IMR-90 (cell line): ENCODE measurements around the gene TMPRSS5. TPM values are rescaled to one million over a fixed set of nuclear protein-coding genes. Genes with fewer than 3 reads are reported as not detected.

ENCODE experiments used
- ATAC-seq: fragments of 200-7000 bp; cut with Tn5 transposase; 2 replicates; pipeline ENCODE4 v1.9.1; 2020; ENCODE audit warnings: low read depth, mild to moderate bottlenecking, moderate library complexity
- BruUV-seq: library from RNA; stranded (reverse); fragments of 400-500 nt; replicated peaks from 2 replicates; lab custom pipeline; 2021; lab: Mats Ljungman, UMichigan
- CTCF ChIA-PET: fragments of 300-600 bp; formaldehyde crosslinking; extraction: SDS; loops from one replicate; lab custom pipeline; 2021; ENCODE audit warnings: antibody characterized with exemption; lab: Yijun Ruan, JAX
- POLR2A ChIA-PET: fragments of 300-600 bp; sonication (Branson Sonifier 250); formaldehyde crosslinking; loops from one replicate; lab custom pipeline; 2022; ENCODE audit warnings: antibody characterized with exemption; ENCODE audit not compliant: unreplicated experiment; lab: Charles Lee
- DNase-seq: peaks from one replicate; pipeline ENCODE4 v3.0.0; 2013
- H2AFZ ChIP-seq: replicated peaks from 2 replicates; pipeline ENCODE3; 2013; ENCODE audit warnings: low read length, mild to moderate bottlenecking; ENCODE audit not compliant: poor library complexity
- H2AK5ac ChIP-seq: 2 replicates; pipeline ENCODE4 v1.6.1; 2013; ENCODE audit warnings: low read depth, low read length, inconsistent platforms
- H2AK9ac ChIP-seq: replicated peaks from 2 replicates; pipeline ENCODE3; 2013; ENCODE audit warnings: mild to moderate bottlenecking, low read depth, low read length, moderate library complexity; ENCODE audit not compliant: poor library complexity
- H2BK120ac ChIP-seq: 2 replicates; pipeline ENCODE4 v1.6.1; 2013; ENCODE audit warnings: low read depth, low read length, inconsistent platforms
- H2BK15ac ChIP-seq: 3 replicates; pipeline ENCODE4 v1.6.1; 2013; ENCODE audit warnings: low read depth, low read length, inconsistent platforms
- H2BK20ac ChIP-seq: 2 replicates; pipeline ENCODE4 v1.6.1; 2013; ENCODE audit warnings: low read depth, mild to moderate bottlenecking, inconsistent platforms, low read length, moderate library complexity
- H2BK5ac ChIP-seq: 2 replicates; pipeline ENCODE4 v1.6.1; 2013; ENCODE audit warnings: mild to moderate bottlenecking, low read depth, low read length, inconsistent platforms; ENCODE audit not compliant: poor library complexity, severe bottlenecking
- H3K14ac ChIP-seq: replicated peaks from 2 replicates; pipeline ENCODE4 v1.6.1; 2013; ENCODE audit warnings: low read depth, low read length, inconsistent platforms
- H3K18ac ChIP-seq: 2 replicates; pipeline ENCODE4 v1.6.1; 2013; ENCODE audit warnings: low read depth, low read length, control low read depth
- H3K23ac ChIP-seq: 2 replicates; pipeline ENCODE4 v1.6.1; 2013; ENCODE audit warnings: low read depth, low read length, inconsistent platforms
- H3K27ac ChIP-seq: 2 replicates; pipeline ENCODE4 v1.5.1; 2013; ENCODE audit warnings: mild to moderate bottlenecking, control low read depth, low read length; ENCODE audit not compliant: insufficient read depth
- H3K27me3 ChIP-seq: 2 replicates; pipeline ENCODE4 v1.6.1; 2013; ENCODE audit warnings: low read length; ENCODE audit not compliant: control insufficient read depth, insufficient read depth
- H3K36me3 ChIP-seq: 2 replicates; pipeline ENCODE4 v1.6.1; 2013; ENCODE audit warnings: low read length, mixed read lengths; ENCODE audit not compliant: control insufficient read depth, insufficient read depth
- H3K4ac ChIP-seq: 2 replicates; pipeline ENCODE4 v1.6.1; 2013; ENCODE audit warnings: low read depth, low read length, inconsistent platforms
- H3K4me1 ChIP-seq: 2 replicates; pipeline ENCODE4 v1.6.1; 2013; ENCODE audit warnings: low read length, mixed read lengths; ENCODE audit not compliant: control insufficient read depth, insufficient read depth
- H3K4me2 ChIP-seq: 2 replicates; pipeline ENCODE4 v1.6.1; 2013; ENCODE audit warnings: low read depth, mild to moderate bottlenecking, control low read depth, low read length, moderate library complexity
- H3K4me3 ChIP-seq: 2 replicates; pipeline ENCODE4 v1.5.1; 2013; ENCODE audit warnings: low read depth, mild to moderate bottlenecking, control low read depth, low read length, moderate library complexity; ENCODE audit not compliant: insufficient read depth
- H3K56ac ChIP-seq: 2 replicates; pipeline ENCODE4 v1.6.1; 2013; ENCODE audit warnings: low read length, inconsistent platforms; ENCODE audit not compliant: insufficient read depth; ENCODE audit errors: extremely low read depth
- H3K79me1 ChIP-seq, 2 experiments: 2 replicates each; pipeline ENCODE4 v1.6.1; 2013; ENCODE audit warnings: low read length in 2 of 2, inconsistent platforms in 1 of 2, low read depth in 1 of 2
- H3K9ac ChIP-seq: 2 replicates; pipeline ENCODE4 v1.6.1; 2013; ENCODE audit warnings: low read depth, low read length, control low read depth
- H3K9me1 ChIP-seq: 2 replicates; pipeline ENCODE4 v1.6.1; 2013; ENCODE audit warnings: low read length, inconsistent platforms; ENCODE audit not compliant: insufficient read depth
- H3K9me3 ChIP-seq: 2 replicates; pipeline ENCODE4 v1.6.1; 2013; ENCODE audit warnings: low read length; ENCODE audit not compliant: control insufficient read depth, insufficient read depth
- H4K20me1 ChIP-seq: 2 replicates; pipeline ENCODE4 v1.6.1; 2013; ENCODE audit warnings: low read length, inconsistent platforms; ENCODE audit not compliant: insufficient read depth
- H4K5ac ChIP-seq: 2 replicates; pipeline ENCODE4 v1.6.1; 2013; ENCODE audit warnings: mild to moderate bottlenecking, low read depth, low read length, control low read depth
- H4K8ac ChIP-seq, 2 experiments: 2 replicates each; pipeline ENCODE4 v1.6.1; 2013; ENCODE audit warnings: low read depth in 2 of 2, low read length in 2 of 2, control low read depth in 1 of 2, inconsistent platforms in 1 of 2
- H4K91ac ChIP-seq: 2 replicates; pipeline ENCODE4 v1.6.1; 2013; ENCODE audit warnings: low read depth, low read length, inconsistent platforms; ENCODE audit not compliant: insufficient read depth
- BHLHE40 ChIP-seq: fragments of 150-350 bp; IDR thresholded peaks from 2 replicates; pipeline ENCODE4 v1.6.1; 2016; ENCODE audit warnings: mild to moderate bottlenecking, low read depth, low read length
- CEBPB ChIP-seq: IDR thresholded peaks from 2 replicates; pipeline ENCODE4 v1.6.1; 2012; ENCODE audit warnings: low read depth, low read length, improper control_type of control experiment
- CHD1 ChIP-seq: IDR thresholded peaks from 2 replicates; pipeline ENCODE4 v1.6.1; 2012; ENCODE audit warnings: low read depth, low read length, improper control_type of control experiment
- FOS ChIP-seq: fragments of 150-350 bp; IDR thresholded peaks from 2 replicates; pipeline ENCODE4 v1.6.1; 2016; ENCODE audit warnings: low read depth, low read length
- MAFK ChIP-seq: IDR thresholded peaks from 2 replicates; pipeline ENCODE4 v1.6.1; 2012; ENCODE audit warnings: low read depth, low read length, improper control_type of control experiment
- MAZ ChIP-seq: IDR thresholded peaks from 2 replicates; pipeline ENCODE4 v1.6.1; 2012; ENCODE audit warnings: low read depth, mild to moderate bottlenecking, low read length, improper control_type of control experiment, moderate library complexity, borderline replicate concordance
- MXI1 ChIP-seq: IDR thresholded peaks from 2 replicates; pipeline ENCODE4 v1.6.1; 2012; ENCODE audit warnings: low read depth, mild to moderate bottlenecking, low read length, moderate library complexity, borderline replicate concordance
- NFE2L2 ChIP-seq: fragments of 150-350 bp; IDR thresholded peaks from 2 replicates; pipeline ENCODE4 v1.6.1; 2016; ENCODE audit warnings: low read depth, mild to moderate bottlenecking, low read length
- POLR2A ChIP-seq: IDR thresholded peaks from 2 replicates; pipeline ENCODE4 v1.6.1; 2012; ENCODE audit warnings: mild to moderate bottlenecking, low read depth, low read length
- RAD21 ChIP-seq: IDR thresholded peaks from 2 replicates; pipeline ENCODE4 v1.6.1; 2012; ENCODE audit warnings: low read length, improper control_type of control experiment
- RCOR1 ChIP-seq: IDR thresholded peaks from 2 replicates; pipeline ENCODE4 v1.6.1; 2012; ENCODE audit warnings: mild to moderate bottlenecking, low read length, improper control_type of control experiment; ENCODE audit not compliant: insufficient replicate concordance
- RFX5 ChIP-seq: IDR thresholded peaks from 2 replicates; pipeline ENCODE4 v1.8.0; 2012; ENCODE audit warnings: low read depth, mild to moderate bottlenecking, low read length, moderate library complexity
- SMC3 ChIP-seq: fragments of 150-350 bp; IDR thresholded peaks from 2 replicates; pipeline ENCODE4 v1.6.1; 2016; ENCODE audit warnings: low read depth, mild to moderate bottlenecking, antibody characterized with exemption, low read length, moderate library complexity
- WGBS, 2 experiments: methylation state at CpG; one replicate each; pipeline versions ENCODE4 v1.1.5 to v1.1.7; 2013; ENCODE audit warnings: missing lambda C conversion rate in 2 of 2; ENCODE audit not compliant: insufficient read length in 1 of 2; ENCODE audit errors: extremely low coverage in 2 of 2; 5-methylcytosine and 5-hydroxymethylcytosine counted together
- dilution Hi-C: fragments of 300-500 bp; cut with HindIII; formaldehyde crosslinking; loops from one replicate; pipeline ENCODE4 v1.14.3; 2018; ENCODE audit warnings: low sequenced_read_pairs; ENCODE audit not compliant: unreplicated experiment
- in situ Hi-C: fragments of 300-500 bp; cut with MboI; formaldehyde crosslinking; loops from 3 replicates; pipeline ENCODE4 v1.14.3; 2019; ENCODE audit warnings: low sequenced_read_pairs, inconsistent platforms, mixed read lengths
- intact Hi-C: fragments of 100-400 bp; cut with micrococcal nuclease; formaldehyde crosslinking; loops from 2 replicates; pipeline ENCODE4 v1.10.0; 2022
- polyA plus RNA-seq, 3 experiments: library from polyadenylated mRNA; depleted of rRNA; stranded (reverse); fragments of >200 nt; gene quantifications; 2 replicates each; pipeline ENCODE4 v1.2.3, GENCODE V29; 2012; ENCODE audit warnings: low replicate concordance in 1 of 3
- total RNA-seq: library from RNA; depleted of rRNA; stranded (reverse); fragments of >200 nt; gene quantifications from 2 replicates; pipeline ENCODE4 v1.2.3, GENCODE V29; 2012
- TF ChIP-seq, protein P1 (sequence below): fragments of 150-350 bp; IDR thresholded peaks from 2 replicates; pipeline ENCODE4 v1.6.1; 2016; ENCODE audit warnings: low read depth, mild to moderate bottlenecking, low read length, moderate library complexity, borderline replicate concordance
- TF ChIP-seq, protein P2 (sequence below): conservative IDR thresholded peaks from 2 replicates; pipeline ENCODE4 v1.5.1; 2012; ENCODE audit warnings: mild to moderate bottlenecking, low read depth, low read length, improper control_type of control experiment
- TF ChIP-seq, protein P3 (sequence below): fragments of 150-350 bp; IDR thresholded peaks from 2 replicates; pipeline ENCODE4 v1.6.1; 2017; ENCODE audit warnings: mild to moderate bottlenecking, antibody characterized with exemption, low read length, low read depth

The TMPRSS5 gene
- total and polyA plus RNA-seq, 2 of the 4 experiments (the other 2 are of a cell fraction), result under 0.01 to 0.24 TPM

DNA sequence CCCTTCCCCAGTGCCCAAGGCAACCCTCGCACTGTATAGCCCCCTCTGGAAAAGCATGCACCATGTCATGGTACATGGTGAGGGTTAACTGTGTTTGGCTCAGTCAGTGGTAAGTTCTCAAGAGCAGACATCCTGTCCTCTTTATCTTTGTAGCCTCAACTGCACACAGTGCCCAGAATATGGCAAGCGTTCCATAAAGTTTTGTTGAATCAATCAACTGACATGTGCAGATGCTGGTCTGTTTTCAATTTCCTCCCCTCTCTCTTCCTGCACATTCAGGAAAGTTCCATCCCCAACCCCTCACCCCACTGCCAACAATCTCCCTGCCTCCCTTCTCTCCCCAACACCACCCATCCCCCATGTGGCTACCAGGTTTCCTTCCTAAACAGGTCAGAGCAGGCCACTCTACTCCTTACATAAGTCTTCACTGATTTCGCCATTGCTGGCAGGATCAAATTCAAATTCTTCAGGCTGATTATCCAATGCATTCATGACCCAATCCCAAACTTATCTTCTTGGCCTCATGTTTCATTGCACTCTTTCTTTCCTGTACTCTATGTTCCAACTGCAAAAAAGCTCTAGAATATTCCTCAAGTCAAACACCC, 15.5 kb upstream of the TMPRSS5 start:
- peak; percentile 7 for DNase-seq
- H4K91ac ChIP-seq, result no peak overlapping the region
- 85% methylated on average over 2 of the region's 3 CpGs; no CpG with 5 or more reads in 1 of the 2 experiments for WGBS, 2 experiments

More for the DNA sequence above, 15.5 kb upstream of the TMPRSS5 start:
- Histone ChIP-seq H2BK20ac (no peak overlapping the region), H4K20me1 (no peaks in the 10 kb centered on the region), H3K9me1 (no peaks in the 10 kb centered on the region), H2BK5ac (no peak overlapping the region), H3K14ac (no peak overlapping the region), H3K9me3 (no peaks in the 10 kb centered on the region), H3K4me1 (no peaks in the 10 kb centered on the region), H3K4ac (no peak overlapping the region), H3K27me3 (no peaks in the 10 kb centered on the region), H3K36me3 (no peaks in the 10 kb centered on the region), H3K56ac (no peak overlapping the region), H3K9ac (no peak overlapping the region), H2AFZ (no peak overlapping the region), H3K23ac (no peak overlapping the region), H3K18ac (no peak overlapping the region), H2BK120ac (no peak overlapping the region), H2BK15ac (no peak overlapping the region), H3K79me1 (no peaks in the 10 kb centered on the region), H2AK9ac (no peak overlapping the region), H3K27ac (no peak overlapping the region), H2AK5ac (no peak overlapping the region), H4K8ac (no peak overlapping the region), H4K5ac (no peak overlapping the region), H3K4me2 (no peak overlapping the region), H3K4me3 (no peak overlapping the region)
- BruUV-seq, result no TSS peak
- dilution Hi-C loops (no loop called here), in situ Hi-C loops (no loop called here), intact Hi-C loops (loop anchor here (5.0 kb wide), 1 partner anchor 179 kb away; no protein-coding TSS in a partner anchor)
- ChIA-PET POLR2A (no interaction called here), CTCF (interaction anchor here (0.6 kb wide), 1 partner anchor 1460 kb away, joined by 3 read pairs; no protein-coding TSS in a partner anchor)
- TF ChIP-seq RAD21 (no peak), POLR2A (no peak), BHLHE40 (no peak), RFX5 (no peak), NFE2L2 (no peak), CEBPB (no peak), FOS (no peak), MXI1 (no peak), CHD1 (no peak), MAZ (no peak), RCOR1 (no peak), SMC3 (no peak), MAFK (no peak)
- TF ChIP-seq, protein P1, sequence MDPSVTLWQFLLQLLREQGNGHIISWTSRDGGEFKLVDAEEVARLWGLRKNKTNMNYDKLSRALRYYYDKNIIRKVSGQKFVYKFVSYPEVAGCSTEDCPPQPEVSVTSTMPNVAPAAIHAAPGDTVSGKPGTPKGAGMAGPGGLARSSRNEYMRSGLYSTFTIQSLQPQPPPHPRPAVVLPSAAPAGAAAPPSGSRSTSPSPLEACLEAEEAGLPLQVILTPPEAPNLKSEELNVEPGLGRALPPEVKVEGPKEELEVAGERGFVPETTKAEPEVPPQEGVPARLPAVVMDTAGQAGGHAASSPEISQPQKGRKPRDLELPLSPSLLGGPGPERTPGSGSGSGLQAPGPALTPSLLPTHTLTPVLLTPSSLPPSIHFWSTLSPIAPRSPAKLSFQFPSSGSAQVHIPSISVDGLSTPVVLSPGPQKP, result no peak
- TF ChIP-seq, protein P2, sequence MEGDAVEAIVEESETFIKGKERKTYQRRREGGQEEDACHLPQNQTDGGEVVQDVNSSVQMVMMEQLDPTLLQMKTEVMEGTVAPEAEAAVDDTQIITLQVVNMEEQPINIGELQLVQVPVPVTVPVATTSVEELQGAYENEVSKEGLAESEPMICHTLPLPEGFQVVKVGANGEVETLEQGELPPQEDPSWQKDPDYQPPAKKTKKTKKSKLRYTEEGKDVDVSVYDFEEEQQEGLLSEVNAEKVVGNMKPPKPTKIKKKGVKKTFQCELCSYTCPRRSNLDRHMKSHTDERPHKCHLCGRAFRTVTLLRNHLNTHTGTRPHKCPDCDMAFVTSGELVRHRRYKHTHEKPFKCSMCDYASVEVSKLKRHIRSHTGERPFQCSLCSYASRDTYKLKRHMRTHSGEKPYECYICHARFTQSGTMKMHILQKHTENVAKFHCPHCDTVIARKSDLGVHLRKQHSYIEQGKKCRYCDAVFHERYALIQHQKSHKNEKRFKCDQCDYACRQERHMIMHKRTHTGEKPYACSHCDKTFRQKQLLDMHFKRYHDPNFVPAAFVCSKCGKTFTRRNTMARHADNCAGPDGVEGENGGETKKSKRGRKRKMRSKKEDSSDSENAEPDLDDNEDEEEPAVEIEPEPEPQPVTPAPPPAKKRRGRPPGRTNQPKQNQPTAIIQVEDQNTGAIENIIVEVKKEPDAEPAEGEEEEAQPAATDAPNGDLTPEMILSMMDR, result no peak
- TF ChIP-seq, protein P3, sequence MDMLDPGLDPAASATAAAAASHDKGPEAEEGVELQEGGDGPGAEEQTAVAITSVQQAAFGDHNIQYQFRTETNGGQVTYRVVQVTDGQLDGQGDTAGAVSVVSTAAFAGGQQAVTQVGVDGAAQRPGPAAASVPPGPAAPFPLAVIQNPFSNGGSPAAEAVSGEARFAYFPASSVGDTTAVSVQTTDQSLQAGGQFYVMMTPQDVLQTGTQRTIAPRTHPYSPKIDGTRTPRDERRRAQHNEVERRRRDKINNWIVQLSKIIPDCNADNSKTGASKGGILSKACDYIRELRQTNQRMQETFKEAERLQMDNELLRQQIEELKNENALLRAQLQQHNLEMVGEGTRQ, result no peak
- ATAC-seq, result no peak
